GM12873 (cell line): Measurements from ENCODE around the gene PPP1R7.

Experiments
- TF ChIP-seq, protein P1 (sequence below): IDR thresholded peaks from 2 replicates; pipeline ENCODE4 v1.5.1; 2012; ENCODE audit warnings: low read depth, mild to moderate bottlenecking, moderate library complexity, low read length, control low read depth; ENCODE audit not compliant: insufficient read depth; ENCODE audit errors: missing control alignments

PPP1R7 gene

DNA sequence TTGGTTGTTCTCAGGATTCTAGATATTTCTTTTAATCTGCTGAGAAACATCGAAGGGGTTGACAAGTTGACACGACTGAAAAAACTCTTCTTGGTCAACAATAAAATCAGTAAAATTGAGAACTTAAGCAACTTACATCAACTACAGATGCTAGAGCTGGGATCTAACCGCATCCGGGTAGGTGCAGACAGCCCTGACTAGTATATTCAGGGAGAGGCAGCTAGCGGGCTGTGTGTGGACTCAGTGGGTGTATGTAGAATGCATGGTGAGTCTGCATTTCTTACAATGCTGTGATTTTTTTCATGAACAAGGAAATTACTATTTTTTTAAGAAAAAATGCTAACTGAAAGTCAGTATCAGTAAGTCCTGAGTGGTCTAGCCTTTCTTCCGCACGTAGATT lies 10.1 kb downstream of the PPP1R7 start:
- TF ChIP-seq, protein P1, sequence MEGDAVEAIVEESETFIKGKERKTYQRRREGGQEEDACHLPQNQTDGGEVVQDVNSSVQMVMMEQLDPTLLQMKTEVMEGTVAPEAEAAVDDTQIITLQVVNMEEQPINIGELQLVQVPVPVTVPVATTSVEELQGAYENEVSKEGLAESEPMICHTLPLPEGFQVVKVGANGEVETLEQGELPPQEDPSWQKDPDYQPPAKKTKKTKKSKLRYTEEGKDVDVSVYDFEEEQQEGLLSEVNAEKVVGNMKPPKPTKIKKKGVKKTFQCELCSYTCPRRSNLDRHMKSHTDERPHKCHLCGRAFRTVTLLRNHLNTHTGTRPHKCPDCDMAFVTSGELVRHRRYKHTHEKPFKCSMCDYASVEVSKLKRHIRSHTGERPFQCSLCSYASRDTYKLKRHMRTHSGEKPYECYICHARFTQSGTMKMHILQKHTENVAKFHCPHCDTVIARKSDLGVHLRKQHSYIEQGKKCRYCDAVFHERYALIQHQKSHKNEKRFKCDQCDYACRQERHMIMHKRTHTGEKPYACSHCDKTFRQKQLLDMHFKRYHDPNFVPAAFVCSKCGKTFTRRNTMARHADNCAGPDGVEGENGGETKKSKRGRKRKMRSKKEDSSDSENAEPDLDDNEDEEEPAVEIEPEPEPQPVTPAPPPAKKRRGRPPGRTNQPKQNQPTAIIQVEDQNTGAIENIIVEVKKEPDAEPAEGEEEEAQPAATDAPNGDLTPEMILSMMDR, result no peak

DNA sequence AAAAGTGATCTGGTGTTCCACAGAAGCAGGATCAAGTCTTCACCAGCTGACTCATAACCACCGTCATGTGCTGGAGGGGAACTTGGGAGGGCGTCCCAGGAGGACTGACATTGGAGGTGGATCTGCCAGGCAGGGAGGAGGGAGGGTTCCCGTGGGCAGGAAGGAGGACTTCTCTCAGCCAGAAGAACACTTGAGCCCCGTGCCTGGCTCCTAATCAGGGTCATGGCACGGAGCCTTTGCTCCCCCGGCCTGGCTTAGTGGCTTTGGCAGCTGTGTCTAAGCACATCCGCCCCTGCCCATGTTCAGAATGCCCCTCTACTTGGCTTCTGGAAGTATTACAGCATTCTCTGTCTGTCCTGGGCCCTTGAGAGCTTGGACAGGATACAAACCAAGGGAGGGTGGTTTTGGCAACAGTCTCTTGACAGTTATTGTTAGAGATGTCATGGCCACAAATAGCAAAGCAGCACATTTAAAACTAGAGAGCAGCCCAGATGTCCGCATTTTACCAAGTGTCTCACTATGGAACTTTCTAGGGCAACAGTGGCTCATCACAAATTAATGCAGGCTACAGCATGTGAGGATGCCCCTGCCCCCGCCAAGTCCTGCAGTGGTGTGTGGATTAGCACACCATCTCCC lies 11.5 kb downstream of the PPP1R7 start:
- TF ChIP-seq, protein P1, result no peak

DNA sequence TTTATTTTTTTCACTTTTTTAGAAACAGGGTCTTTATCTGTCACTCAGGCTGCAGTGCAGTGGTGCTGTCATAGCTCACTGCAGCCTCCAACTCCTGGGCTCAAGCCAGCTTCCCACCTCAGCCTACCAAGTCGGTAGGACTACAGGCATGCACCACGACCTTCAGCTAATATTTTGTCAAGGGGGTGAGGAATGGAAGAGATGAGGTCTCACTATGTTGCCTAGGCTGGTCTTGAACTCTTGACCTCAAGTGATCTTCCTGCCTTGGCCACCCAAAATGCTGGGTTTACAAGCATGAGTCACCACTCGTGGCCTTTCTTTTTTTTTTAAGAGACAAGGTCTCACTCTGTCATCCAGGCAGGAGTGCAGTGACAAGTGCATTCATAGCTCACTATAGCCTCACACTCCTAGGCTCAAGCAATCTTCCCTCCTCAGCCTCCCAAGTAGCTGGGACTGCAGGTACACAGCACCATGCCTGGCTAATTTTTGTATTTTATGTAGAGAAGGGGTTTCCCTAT lies 13.4 kb downstream of the PPP1R7 start:
- TF ChIP-seq, protein P1, result no peak

DNA sequence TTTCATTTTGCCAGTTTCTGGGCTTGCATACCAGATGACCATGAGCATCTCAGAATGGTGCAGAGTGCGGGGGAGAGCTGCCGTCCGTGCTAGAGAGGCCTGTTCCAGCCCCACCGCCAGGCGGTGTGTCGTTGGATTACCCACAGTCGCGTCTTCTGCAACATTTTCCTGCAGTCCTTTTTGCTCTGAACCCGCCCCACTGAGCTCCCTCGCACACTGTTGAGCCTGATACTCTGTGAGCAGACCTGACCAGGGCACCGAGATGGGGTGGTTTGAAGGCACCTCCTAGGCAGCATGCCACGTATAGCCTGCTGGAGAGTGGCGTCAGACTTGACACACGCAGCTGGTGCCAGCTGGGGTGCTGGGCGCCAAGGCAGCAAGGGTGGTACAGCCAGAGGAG lies 18.1 kb downstream of the PPP1R7 start:
- TF ChIP-seq, protein P1, result no peak

DNA sequence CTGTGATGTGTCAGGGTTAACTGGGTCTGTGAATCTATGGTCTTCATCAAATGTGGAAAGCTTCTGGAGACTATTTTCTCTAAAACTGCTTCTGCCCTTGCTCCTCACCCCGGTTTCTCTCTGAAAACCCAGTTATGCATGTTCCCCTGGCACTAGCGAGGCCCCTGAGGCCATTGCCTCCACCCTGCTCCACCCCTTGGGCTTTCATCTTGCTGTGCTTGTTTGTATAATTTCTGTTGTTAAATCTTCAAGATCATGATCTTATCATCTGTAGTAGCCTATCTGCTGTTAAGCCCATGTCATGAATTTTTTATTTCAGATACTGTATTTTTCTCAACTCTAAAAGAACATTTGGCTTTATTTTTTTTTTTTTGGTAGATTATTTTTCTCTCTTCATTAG lies 23.3 kb downstream of the PPP1R7 start:
- TF ChIP-seq, protein P1, result no peak

DNA sequence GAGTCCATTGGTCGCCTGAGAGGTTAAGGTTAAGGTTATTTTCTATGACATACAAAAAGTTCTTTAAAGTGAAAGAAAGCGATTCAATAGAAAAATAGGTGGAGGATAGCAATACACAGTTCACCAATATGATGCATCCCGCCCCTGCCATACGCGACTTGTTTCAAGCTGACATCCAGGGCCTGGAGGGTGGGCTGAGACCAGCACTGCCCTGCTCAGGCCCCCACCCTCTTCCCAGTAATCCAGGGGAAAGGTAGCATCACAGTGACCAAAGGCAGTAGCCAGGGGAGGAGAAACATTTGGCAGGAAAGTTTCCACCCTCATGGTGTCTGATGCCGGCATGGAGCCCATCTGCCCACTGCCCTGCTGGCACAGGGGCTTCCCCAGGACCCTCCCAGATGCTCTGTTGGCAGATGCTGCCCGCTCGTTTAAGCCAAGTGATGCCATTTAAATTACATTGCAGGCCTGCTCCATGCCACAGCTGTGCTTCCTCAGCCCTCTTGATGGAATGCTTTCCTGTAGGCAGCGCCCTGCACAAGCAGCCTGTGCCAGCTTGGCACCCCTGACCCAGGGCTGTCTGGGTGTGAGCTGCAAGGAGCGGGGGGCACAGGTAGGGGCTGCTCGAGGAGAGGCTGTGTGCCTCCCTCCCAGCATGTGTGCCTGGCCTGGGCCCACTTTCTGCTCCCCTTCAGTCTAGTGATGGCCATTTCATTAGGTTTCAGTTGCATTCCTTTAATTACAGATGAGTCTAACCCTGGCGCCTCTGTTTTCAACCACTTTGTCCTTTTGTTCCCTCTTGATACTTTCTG lies 27.5 kb downstream of the PPP1R7 start:
- TF ChIP-seq, protein P1, result no peak

DNA sequence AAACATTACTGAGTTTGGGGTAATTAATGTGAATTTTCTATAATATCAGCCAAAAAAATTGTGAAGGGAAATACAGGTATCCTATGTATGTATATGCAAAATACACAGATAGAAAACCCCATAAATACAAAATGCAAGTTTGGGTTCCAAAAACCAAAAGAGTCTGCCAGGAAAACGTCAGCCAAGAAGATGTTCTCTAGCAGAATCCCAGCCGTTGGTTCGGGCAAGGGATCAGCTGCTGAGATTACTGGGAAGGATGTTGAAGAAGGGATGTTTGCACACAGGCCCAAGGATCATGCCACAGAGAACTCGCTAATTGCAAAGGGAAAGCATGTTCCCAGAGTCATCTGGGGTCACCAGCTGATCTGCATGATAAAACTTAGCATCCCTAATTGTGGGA lies 28.7 kb downstream of the PPP1R7 start:
- TF ChIP-seq, protein P1, result no peak
